HepG2 (cell line): ENCODE measurements around the gene MBLAC1.

ENCODE experiments used
- FOXA1 ChIP-seq, 2 experiments: fragments of 450-650 bp in 1 of 2; sonication (generic) in 1 of 2; formaldehyde crosslinking in 1 of 2; IDR thresholded peaks; 2 replicates each; pipeline versions ENCODE4 v1.4.0 to v1.6.1; 2016 to 2020; ENCODE audit warnings: missing genetic modification reagents in 1 of 2
- HMG20A ChIP-seq: IDR thresholded peaks from 2 replicates; pipeline ENCODE4 v1.6.1; 2016; ENCODE audit warnings: borderline replicate concordance
- POLR2AphosphoS2 ChIP-seq: IDR thresholded peaks from 2 replicates; pipeline ENCODE4 v1.6.1; 2011; ENCODE audit warnings: low read depth, low read length, improper control_type of control experiment

GRCh38 chr7:100111914-100112313, 14.9 kb upstream of the MBLAC1 start:
- no peak for TF ChIP-seq FOXA1 (IDR thresholded peaks at IDR 0.05)
- TF ChIP-seq FOXA1 (CRISPR knock-in tag; IDR thresholded peaks at IDR 0.05): no peak
- TF ChIP-seq POLR2AphosphoS2: no peak
- TF ChIP-seq HMG20A: no peak
